Measurements from ENCODE around the gene GLP1R.

GRCh38 chr6:39080246-39080875 is 31.8 kb downstream of the GLP1R start:
- TF ChIP-seq POLR2A (IDR thresholded peaks at IDR 0.05; ENCODE audit: borderline replicate concordance, extremely low read depth, insufficient read depth, insufficient read length) (no peak), POLR2AphosphoS5 (IDR thresholded peaks at IDR 0.05; ENCODE audit: low read depth, low read length) (no peak), ZNF274 (IDR thresholded peaks at IDR 0.05; ENCODE audit: low read depth, low read length) (no peak), MAX (IDR thresholded peaks at IDR 0.05) (no peak), CTCF (IDR thresholded peaks at IDR 0.05 in 2 of 3, conservative IDR thresholded peaks at IDR 0.05 in 1 of 3; ENCODE audit: borderline replicate concordance in 1 of 3, insufficient read depth in 1 of 3, low read depth in 2 of 3, low read length in 2 of 3) (no peak), ZBTB33 (IDR thresholded peaks at IDR 0.05; ENCODE audit: extremely low read depth, insufficient replicate concordance, low read length) (no peak), SRF (IDR thresholded peaks at IDR 0.05; ENCODE audit: low read depth) (no peak), EZH2phosphoT487 (IDR thresholded peaks at IDR 0.05; ENCODE audit: borderline replicate concordance) (no peak), EZH2 (IDR thresholded peaks at IDR 0.05) (no peak), YY1 (IDR thresholded peaks at IDR 0.05; ENCODE audit: extremely low read depth, insufficient replicate concordance, low read depth, low read length) (no peak), JUND (IDR thresholded peaks at IDR 0.05) (no peak), SIN3A (IDR thresholded peaks at IDR 0.05; ENCODE audit: low read depth) (no peak)
